HG03469 (cell line): ENCODE measurements around the gene OTUB1.
"Not testable (repeated sequence)": the region's sequence is repeated elsewhere in the genome, so short reads cannot be mapped to it uniquely, and the experiment has no call there.

Source experiments
- ATAC-seq: cut with Tn5 transposase; IDR thresholded peaks from one replicate; pipeline ENCODE4 v1.9.1; 2021; ENCODE audit warnings: mild to moderate bottlenecking, moderate library complexity, moderate number of reproducible peaks; ENCODE audit not compliant: unreplicated experiment

Gene OTUB1, protein sequence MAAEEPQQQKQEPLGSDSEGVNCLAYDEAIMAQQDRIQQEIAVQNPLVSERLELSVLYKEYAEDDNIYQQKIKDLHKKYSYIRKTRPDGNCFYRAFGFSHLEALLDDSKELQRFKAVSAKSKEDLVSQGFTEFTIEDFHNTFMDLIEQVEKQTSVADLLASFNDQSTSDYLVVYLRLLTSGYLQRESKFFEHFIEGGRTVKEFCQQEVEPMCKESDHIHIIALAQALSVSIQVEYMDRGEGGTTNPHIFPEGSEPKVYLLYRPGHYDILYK

DNA sequence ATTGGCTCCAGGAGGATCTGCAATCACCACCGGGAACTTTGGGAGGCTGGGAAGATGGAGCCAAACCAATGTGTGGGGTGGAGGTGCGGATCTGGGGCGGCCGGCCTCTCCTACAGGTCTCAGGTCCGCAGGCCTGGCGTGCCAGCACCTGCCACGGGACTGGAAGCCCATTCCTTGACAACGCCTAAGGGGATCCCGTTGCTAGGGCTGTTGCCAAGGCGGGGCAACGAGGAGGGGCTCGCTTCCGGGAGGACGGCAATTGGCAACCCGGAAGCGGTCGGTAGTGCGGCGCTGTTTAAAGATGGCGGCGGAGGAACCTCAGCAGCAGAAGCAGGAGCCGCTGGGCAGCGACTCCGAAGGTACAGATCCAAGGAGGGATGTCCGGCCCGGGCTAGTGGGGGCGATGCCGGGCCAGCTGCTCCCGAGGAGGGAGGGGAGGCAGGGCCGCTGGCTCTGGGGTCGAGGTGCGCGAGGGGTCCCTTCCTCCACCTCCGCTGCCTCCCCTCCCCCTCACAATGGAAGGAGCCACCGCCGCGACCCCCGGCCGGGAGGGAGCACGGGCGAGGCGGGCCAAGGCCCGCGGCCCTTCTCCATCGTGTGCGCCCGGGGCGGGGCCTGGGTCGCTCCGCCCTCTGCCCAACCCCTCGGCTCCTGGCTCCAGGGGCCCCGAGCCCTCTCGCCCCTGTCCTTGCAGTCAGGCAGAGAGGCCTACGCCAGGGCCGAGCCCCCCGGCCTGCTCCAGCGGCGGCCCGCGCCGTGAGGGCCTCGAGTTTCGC is at the start of gene OTUB1:
TSS of gene OTUB1 (plus strand) at position 283 of the 776 bp plus-strand sequence. CDS start at position 302, 19 bp downstream.
- peak; percentile 65 for ATAC-seq

- ATAC-seq, result no peak
These were observed 48.3 kb upstream of the OTUB1 start for GRCh38 chr11:63937713-63938478.

GRCh38 chr11:63938479-63939396 is 47.5 kb upstream of the OTUB1 start, which contains the start of gene NAA40:
Gene NAA40, plus strand, starts transcription at chr11:63939002. Its CDS starts 95 bp downstream, at chr11:63939097.
- ATAC-seq, result peak; percentile 80

- ATAC-seq, result no peak
These were observed 46.8 kb upstream of the OTUB1 start for GRCh38 chr11:63939397-63939891.

DNA sequence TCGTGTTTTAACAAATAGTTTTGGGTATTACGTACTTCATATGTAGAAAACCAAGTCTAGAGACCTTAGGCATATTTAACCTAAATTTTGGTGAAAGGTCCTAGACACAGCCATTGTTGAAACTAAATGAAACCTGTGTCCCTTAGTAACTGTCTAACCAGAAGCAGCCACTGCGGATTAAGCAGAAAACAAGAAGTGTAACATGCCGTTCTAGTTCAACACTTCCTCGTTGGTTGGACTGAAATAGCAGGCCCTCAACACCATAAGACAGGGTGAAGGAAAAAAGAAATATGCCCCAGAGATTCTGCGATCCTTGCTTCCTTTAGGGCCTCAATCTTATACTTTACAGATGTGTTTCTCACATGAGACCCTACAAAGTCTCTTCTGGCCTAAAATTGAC is 45.5 kb upstream of the OTUB1 start:
- no peak for ATAC-seq

GRCh38 chr11:63941901-63942300 is 44.3 kb upstream of the OTUB1 start:
- ATAC-seq, result no peak

GRCh38 chr11:63942803-63943202 is 43.4 kb upstream of the OTUB1 start:
- no peak for ATAC-seq

DNA sequence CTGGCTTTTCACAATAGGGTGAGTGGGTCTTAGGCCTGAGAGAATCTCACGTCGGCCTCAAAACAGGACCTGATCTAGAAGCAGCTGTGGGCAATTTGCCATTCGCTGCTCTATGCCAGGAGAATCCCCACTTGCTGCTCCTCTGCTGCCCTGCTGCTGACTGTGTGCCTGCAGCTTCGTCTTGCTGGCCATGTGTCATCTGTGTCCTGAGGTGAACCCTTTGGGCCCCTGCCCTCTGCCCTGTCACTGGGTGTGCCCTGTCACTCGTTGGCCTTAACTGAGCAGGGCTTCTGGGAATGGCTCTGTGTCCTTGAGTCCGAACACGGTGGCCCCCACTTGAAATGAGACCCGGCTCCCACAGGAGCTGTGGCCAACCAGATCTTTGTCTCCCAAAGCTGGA is 41.3 kb upstream of the OTUB1 start:
- no peak for ATAC-seq

DNA sequence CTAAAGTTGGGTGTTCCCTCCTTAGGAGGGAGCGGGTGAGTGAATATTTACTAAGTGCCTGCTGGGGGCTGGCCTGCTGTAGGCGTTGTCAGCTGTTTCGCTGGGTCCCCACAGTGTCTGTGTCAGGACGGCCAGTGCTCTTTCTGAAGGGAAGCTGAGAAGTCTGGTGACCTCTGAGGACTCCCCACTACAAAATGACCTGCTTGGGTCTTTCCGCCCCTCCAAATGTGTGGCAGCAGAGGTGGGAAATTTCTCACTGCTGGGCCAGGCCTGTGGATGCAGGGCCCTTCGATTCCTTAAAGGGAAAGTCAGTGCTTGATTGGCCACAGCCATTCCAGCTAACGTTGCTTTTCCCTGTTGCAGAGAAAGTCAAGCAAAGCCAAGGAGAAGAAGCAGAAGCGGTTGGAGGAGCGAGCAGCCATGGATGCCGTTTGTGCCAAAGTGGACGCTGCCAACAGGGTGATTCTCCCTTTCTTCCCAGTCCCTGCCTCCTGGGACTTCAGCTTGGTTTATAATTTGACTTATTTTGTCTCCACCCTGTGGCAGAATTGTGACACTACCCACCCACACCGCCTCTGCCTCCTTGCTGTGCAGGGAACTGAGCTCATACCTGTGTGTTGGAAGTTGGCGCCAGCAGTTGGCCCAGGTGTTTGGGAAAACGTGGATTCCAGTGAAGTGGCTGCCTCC is 40.6 kb upstream of the OTUB1 start:
- no peak for ATAC-seq

- ATAC-seq, result no peak
These were observed 34.3 kb upstream of the OTUB1 start for GRCh38 chr11:63951779-63952536.

DNA sequence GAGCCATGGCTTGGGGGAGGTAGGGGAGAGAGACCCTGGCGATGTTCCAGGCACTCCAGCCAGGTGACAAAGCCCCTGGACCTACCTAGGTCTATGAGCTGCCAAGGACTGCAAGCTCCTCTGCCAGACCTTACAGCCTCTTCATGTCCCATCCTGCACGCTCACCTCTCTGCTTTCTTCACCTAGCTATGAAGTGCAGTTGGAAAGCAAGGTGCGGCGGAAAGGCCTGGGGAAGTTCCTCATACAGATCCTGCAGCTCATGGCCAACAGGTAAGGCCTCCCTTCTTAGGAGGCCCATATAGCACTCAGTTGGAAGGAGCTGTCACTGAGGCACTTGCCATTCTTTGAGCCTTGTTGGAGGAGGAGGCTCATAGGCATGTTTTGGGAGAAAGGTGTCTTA is 33.7 kb upstream of the OTUB1 start:
- no peak for ATAC-seq

- ATAC-seq, result no peak
These were observed 28.2 kb upstream of the OTUB1 start for GRCh38 chr11:63958008-63958407.

DNA sequence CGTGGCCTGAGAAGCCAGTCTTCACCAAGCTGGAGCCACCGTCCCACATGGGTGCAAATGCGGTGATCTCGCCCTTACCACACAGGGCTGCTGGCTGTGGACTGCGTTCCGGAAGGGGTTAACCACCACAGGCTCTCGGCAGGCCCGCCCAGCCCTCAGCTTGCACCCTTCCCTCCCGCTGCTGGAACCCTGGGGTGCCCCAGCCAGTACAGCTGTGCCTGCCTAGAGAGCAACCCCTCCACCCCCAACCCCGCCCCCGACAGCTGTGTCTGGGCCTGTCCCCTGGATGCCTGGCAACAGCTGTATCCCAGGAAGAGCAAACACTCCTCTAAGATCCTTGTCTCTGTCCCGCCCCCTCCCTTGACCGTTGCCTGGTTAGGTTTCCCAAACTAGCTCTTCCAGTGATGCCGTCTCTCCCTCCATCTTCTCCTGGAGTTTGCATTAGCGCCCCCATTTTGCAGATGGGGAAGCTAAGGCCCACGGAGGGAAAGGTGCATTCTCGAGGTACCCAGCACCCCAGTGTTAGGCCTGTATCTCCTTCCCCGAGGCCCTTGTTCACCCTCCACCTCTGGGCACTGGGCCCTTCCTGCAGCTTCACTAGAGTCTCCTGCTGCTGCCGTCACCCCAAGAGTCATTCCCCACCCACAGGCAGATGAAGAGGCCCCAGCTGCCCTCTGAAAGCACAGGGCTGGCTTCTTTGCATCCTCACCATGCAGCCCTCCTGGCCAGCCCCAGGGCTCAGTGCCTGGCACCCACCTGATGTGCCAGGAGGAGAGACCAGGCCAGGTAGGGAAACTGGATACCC is 24.4 kb upstream of the OTUB1 start:
- no peak for ATAC-seq

GRCh38 chr11:63963895-63964294 is 22.3 kb upstream of the OTUB1 start:
- not testable (repeated sequence) for ATAC-seq

DNA sequence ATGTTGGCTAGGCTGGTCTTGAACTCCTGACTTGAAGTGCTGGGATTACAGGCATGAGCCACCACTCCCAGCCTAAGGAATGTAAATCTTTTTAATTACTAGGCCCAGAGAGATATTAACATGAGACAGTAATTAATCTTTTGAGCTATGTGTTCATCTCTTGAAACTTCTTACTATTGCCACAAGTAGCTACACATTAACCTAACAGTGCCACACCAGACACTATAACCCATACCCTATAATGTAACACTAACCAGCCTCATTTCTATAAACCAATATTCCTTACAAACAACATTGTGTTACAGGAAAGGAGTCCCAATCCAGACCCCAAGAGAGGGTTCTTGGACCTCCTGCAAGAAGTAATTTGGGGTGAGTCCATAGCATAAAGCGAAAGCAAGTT is 19.8 kb upstream of the OTUB1 start:
- ATAC-seq, result no peak

GRCh38 chr11:63969461-63969860 is 16.8 kb upstream of the OTUB1 start:
- no peak for ATAC-seq

- ATAC-seq, result no peak
These were observed 15.3 kb upstream of the OTUB1 start for GRCh38 chr11:63970902-63971301.

DNA sequence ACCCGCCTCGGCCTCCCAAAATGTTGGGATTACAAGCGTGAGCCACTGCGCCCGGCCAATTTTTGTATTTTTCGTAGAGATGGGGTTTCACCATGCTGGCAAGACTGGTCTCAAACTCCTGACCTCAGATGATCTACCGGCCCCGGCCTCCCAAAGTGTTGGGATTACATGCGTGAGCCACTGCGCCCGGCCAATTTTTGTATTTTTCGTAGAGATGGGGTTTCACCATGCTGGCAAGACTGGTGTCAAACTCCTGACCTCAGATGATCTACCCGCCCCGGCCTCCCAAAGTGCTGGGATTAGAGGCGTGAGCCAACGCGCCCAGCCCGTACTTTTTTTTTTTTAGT is 12.4 kb upstream of the OTUB1 start:
- ATAC-seq, result not testable (repeated sequence)
